CD4-positive, alpha-beta T cell treated with Interferon gamma for 1 hour (primary cell): ENCODE measurements around the gene PROM2.
"Not testable (repeated sequence)": the region's sequence is repeated elsewhere in the genome, so short reads cannot be mapped to it uniquely, and the experiment has no call there.

Experiments
- DNase-seq: peaks from one replicate; pipeline ENCODE4 v3.0.0-alpha.2; 2020

PROM2 gene, protein sequence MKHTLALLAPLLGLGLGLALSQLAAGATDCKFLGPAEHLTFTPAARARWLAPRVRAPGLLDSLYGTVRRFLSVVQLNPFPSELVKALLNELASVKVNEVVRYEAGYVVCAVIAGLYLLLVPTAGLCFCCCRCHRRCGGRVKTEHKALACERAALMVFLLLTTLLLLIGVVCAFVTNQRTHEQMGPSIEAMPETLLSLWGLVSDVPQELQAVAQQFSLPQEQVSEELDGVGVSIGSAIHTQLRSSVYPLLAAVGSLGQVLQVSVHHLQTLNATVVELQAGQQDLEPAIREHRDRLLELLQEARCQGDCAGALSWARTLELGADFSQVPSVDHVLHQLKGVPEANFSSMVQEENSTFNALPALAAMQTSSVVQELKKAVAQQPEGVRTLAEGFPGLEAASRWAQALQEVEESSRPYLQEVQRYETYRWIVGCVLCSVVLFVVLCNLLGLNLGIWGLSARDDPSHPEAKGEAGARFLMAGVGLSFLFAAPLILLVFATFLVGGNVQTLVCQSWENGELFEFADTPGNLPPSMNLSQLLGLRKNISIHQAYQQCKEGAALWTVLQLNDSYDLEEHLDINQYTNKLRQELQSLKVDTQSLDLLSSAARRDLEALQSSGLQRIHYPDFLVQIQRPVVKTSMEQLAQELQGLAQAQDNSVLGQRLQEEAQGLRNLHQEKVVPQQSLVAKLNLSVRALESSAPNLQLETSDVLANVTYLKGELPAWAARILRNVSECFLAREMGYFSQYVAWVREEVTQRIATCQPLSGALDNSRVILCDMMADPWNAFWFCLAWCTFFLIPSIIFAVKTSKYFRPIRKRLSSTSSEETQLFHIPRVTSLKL

DNA sequence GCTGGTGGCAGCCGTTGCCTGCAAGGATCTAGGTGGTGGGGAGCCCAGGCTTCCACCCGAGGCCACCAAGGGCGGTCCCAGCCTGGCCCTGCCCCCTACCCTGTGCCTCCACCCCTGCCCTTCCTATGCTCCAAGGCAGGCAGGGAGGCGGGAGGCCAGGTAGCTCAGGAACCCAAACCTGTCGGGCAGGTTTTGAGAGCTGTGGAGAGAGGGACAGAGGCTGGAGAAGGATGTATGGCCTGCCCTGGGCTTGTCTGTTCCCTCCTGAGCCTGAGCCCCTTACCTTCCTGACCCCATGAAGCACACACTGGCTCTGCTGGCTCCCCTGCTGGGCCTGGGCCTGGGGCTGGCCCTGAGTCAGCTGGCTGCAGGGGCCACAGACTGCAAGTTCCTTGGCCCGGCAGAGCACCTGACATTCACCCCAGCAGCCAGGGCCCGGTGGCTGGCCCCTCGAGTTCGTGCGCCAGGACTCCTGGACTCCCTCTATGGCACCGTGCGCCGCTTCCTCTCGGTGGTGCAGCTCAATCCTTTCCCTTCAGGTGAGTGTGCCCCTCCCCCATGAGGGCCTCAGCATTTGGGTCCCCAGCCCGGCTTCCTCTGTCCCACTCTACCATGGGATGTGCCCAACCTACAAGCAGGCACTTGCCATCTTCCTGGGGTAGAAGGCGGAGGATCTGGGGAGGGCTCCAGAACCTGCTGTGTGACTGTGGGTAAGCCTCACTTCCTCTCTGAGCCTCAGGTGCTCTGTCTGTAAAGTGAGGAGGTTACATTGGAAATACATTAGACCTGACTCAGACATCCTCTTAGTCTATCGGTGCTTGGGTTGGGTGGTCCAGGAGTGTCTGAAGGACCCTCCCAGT, at the start of gene PROM2:
PROM2 (plus strand) TSS at position 159 of the 860 bp plus-strand sequence; CDS start at position 296, 137 bp downstream.
- DNase-seq, result no peak

- no peak for DNase-seq
These were observed 48.6 kb upstream of the PROM2 start for GRCh38 chr2:95225658-95226057.

GRCh38 chr2:95231723-95232122, 42.5 kb upstream of the PROM2 start:
- DNase-seq, result peak; percentile 4

GRCh38 chr2:95232232-95232631, 42.0 kb upstream of the PROM2 start:
- DNase-seq, result no peak

GRCh38 chr2:95234286-95234785, 39.9 kb upstream of the PROM2 start:
- no peak for DNase-seq

DNA sequence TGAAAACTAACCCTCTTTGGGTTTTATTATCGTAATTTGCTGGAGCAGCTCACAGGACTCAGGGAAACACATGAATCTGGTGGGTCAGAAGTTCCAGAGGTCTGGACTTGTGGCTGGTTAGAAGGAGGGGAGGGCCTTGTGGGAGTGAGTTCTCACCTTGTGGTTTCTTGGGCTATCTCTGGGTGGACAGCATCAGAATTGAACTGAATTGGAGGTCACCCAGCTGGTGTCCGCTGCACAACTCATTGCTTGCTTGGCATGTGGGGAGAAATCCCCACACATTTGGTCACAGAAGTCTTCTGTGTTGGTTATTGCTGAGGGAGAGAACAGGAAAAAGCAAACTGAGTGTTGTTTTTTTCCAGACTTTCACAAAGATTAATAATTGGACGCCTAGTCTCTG, 39.4 kb upstream of the PROM2 start:
- DNase-seq, result no peak

DNA sequence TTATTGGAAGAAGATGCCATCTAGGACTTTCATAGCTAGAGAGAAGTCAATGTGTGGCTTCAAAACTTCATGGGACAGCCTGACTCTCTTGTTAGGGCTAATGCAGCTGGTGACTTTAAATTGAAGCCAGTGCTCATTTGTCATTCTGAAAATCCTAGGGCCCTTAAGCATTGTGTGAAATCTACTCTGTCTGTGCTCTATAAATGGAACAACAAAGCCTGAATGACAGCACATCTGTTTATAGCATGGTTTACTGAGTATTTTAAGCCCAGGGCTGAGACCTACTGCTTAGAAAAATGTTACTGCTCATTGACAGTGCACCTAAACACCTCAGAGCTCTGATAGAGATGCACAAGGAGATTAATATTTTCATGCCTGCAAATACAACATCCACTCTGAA, 36.1 kb upstream of the PROM2 start:
- DNase-seq, result no peak

GRCh38 chr2:95240091-95240490, 34.2 kb upstream of the PROM2 start:
- no peak for DNase-seq

- DNase-seq, result no peak
These were observed 33.7 kb upstream of the PROM2 start for GRCh38 chr2:95240556-95240955.

- not testable (repeated sequence) for DNase-seq
These were observed 32.2 kb upstream of the PROM2 start for GRCh38 chr2:95242084-95242483.

DNA sequence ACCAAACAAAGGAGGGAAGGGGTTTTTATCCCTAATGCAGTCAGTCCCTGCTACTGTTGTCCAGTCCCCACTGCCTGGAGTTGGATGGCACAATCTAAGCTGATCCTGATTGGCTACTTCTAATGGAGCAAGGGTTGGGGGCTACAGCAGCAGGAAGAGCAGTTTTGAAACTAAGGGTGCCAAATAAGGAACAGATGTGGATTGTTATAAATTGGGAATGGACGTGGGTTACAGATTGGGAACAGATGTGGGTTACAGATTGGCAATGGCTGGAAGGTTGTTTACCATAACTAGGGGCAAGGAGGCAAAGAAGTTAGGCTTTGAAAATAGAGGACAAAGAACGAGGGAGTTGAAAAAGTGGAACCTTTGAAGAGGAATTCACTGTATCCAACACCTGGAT, 16.0 kb upstream of the PROM2 start:
- no peak for DNase-seq

DNA sequence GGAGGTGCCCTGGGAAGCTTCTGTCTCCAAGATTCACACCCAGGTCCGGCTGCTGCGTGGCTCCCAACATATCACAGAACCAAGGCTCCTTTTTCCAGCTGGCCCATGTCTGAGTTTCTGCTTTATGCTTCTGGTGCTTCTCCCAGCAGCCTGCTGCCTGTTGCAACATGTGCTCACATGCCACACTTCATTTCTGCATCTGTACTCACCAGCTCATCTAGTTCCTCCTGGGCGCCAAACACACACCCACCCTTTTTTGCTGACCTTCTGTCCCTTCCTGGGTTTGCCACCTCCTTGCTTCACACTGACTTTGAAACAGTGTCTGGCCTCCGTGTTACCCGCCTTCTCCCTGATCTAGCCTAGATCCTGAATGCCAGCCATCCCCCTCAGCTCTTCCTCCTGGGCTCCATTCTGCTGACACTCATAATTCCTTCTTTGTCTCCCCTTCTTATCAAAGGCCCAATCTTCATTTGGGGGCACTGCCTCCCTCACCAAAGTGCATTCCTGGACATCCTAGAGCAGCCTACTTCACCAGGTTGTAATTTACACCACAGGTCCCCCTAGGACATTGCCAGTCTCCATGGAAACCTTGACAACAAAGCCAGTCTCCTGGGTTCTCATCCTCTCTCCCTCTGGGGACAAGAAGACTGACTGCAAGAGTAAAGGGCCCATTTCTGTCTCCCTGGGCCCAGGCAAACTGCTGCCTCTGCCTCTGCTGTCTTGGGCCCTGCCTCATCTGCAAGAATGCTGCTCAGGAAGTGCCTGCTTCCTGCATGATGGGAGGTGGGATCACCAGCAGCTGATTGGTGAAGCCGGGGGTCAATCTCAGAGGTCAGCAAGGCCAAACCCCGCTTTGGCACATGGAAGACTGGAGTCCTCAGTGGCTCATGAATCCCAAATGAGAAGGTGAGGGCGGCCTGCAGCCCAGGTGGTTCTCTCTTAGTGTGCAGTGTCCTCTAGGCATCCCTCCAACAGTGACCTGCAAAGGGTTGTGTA, 13.9 kb upstream of the PROM2 start:
- no peak for DNase-seq

DNA sequence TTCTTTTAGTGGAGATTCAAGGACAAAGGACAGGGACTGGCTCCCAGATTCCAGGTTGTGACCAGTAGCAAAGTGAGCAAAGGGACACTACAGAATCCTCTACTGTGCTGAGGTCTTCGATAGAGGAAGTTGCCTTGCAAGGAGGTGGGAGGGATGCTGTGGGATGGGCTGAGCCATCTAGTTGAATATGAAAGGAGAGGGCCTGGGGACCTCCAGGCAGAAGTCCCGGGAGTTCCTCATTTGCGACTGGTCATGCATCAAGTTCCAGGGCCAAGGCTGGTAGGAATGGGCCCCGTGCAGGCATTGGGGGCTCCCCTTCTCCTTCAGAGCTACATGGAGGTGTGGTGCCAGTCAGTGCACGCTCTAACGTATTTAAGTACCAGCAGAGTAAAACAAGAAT, 12.6 kb upstream of the PROM2 start:
- no peak for DNase-seq

GRCh38 chr2:95262896-95263542, 11.2 kb upstream of the PROM2 start:
- no peak for DNase-seq

- no peak for DNase-seq
These were observed 9.6 kb upstream of the PROM2 start for GRCh38 chr2:95264624-95265023.

GRCh38 chr2:95265182-95265581, 9.1 kb upstream of the PROM2 start:
- no peak for DNase-seq

DNA sequence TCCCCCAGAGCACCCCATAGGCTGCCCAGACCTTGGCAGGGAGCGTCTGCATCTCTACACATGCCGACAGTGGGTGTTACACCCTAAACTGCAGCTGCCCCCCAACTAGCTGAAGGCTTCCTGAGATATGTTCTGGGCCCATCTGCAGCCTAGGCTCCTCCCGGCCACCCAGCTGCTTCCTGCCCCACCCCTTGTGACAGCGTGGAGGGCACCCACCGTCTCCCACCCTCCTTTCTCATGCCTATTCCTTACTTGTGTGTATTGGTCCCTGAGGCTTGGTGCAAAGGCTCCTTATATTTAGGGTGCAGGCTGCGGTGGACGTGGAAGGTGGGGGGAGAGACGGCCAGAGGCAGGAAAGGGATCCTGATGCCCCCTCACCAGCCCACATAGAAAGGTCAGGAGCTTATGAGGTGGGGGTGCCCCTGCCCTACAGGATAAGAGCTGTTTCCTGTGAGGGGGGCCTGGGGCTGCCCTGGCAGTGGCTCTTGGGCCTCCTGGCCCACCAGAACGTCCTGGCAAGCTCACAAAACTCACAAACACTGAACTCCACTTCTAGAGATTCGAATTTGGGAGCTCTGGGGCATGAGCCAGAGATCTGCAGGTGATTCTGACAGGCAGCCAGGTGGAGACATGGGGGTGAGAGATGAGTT, 7.3 kb upstream of the PROM2 start:
- no peak for DNase-seq

DNA sequence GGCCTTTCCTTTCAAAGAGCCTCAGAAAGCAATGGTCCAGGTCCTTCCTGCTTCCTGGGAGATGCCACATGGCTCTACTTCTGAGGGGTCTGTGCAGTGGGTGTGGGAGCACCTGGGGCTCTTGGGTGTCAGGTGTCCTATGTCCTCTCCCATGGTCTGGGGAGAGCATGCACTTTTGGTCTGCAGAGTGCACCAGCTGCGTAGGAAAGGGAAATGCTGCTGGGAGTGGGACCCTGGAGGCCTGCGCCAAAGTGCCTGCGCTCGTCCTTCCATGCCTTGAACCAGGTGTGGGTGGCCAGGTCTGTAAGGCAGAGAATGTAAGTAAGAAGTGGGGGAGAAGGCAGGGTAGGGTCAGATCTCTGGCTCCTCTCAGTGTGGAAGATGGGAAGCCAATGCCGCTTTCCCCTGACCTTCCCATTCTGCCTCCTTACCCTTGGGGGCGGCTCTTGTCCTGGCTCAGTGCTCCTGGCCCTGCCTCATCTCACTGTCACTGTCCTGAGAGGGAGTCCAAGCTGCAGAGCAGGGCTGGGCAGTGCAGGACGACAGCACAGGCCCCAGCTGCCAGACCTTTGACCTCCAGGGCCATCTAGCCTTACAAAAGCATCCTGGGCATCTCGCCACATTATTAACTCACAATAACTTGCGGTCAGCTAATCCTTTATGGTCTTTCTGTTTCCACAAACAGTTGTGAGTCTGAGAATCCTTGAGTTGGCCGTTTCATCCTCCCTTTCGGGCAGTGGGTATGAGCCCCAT, 6.6 kb upstream of the PROM2 start:
- no peak for DNase-seq

DNA sequence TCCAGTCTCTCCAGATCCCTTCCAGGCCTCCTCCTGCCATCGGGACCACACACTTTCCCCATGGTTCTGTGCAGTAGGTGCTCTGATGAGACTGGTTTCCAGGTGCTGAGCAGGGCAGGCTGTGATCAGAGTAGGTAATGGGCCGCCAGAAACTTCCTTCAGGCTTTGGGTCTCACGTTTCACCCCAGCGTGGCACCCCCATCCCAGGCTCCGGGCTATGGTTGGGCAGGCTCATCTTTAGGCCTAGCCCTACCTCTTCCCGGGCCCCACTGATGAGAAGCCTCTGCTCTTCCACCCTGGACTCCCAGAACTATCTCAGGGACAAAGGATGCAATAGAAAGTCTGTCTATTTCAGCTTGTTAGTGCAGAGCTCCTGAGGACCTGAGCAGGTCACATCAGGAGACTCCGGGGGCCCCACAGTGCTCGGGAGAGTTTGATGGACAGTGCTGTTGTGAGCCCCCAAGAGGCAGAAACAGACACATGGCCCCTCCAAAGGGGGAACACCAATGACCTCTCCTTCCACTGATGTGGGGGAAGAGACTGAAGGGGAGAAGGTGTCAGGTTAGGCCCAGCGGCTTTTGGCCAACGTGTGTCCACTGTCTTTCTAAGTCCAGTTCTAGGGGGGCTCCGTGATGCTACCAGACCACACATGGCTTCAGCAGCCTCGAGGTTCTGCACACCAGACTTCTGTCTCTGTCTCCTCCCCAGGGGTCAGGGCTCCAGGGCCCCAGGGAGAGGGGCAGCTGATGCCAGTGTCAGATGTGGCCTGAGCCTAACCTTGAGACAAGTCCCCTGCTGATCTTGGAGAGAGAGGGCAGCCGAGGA, 5.8 kb upstream of the PROM2 start:
- DNase-seq, result no peak
